GM12891 (cell line): ENCODE results near the gene CLEC4M.
A peak's percentile ranks its signal among the peaks of the same experiment; 100 is the strongest.

Experiments used
- DNase-seq: peaks from one replicate; pipeline ENCODE4 v3.0.0; 2011; ENCODE audit warnings: low spot score; ENCODE audit not compliant: insufficient read length
- FAIRE-seq: peaks from 2 replicates; lab custom pipeline; 2011; peaks lifted over from hg19 to GRCh38; lab: Jason Lieb, UNC
- PAX5 ChIP-seq: IDR thresholded peaks from 2 replicates; pipeline ENCODE4 v1.6.1; 2011; ENCODE audit warnings: low read length, moderate library complexity, mild to moderate bottlenecking; ENCODE audit not compliant: insufficient read depth, severe bottlenecking
- POLR2A ChIP-seq: IDR thresholded peaks from 2 replicates; pipeline ENCODE4 v1.6.1; 2011; ENCODE audit warnings: low read depth, low read length, control low read depth
- POLR2AphosphoS5 ChIP-seq: IDR thresholded peaks from 2 replicates; pipeline ENCODE4 v1.6.1; 2011; ENCODE audit warnings: low read depth, low read length, control low read depth
- POU2F2 ChIP-seq: IDR thresholded peaks from 2 replicates; pipeline ENCODE4 v1.6.1; 2011; ENCODE audit warnings: low read depth, mild to moderate bottlenecking, control low read depth, low read length, moderate library complexity
- SPI1 ChIP-seq: IDR thresholded peaks from 2 replicates; pipeline ENCODE4 v1.6.1; 2011; ENCODE audit warnings: low read depth, low read length, control low read depth
- TAF1 ChIP-seq: IDR thresholded peaks from 2 replicates; pipeline ENCODE4 v1.6.1; 2011; ENCODE audit warnings: low read depth, low read length, control low read depth

Gene CLEC4M

GRCh38 chr19:7730286-7731217 is 32.5 kb upstream of the CLEC4M start:
- FAIRE-seq (no peak), DNase-seq (no peak)
- TF ChIP-seq POLR2AphosphoS5 (no peak), TAF1 (no peak), PAX5 (no peak)

GRCh38 chr19:7731218-7731595 is 31.8 kb upstream of the CLEC4M start:
- DNase-seq = no peak
- FAIRE-seq = no peak
- TF ChIP-seq TAF1 (no peak), POLR2A (no peak), PAX5 (no peak), POLR2AphosphoS5 (no peak), SPI1 (no peak), POU2F2 (no peak)

DNA sequence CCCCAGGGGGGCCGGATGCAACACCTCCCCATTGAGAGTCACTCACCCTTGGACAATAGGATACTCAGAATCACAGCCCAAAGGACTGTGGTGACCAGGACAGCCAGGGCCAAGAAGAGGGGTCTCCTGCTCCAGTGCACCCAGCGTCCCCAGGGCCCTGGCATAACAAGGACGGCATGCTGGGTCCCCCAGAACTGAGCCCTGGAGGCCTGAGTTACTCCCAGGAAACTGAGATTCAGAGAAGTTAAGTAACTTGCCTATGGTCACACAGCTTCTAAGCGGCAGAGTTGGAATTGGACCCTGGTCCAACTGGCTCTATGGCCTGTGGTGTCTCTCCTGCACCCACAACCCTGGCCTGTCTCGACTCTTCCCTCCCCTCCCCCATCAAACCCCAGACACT is 31.4 kb upstream of the CLEC4M start:
- no peak for FAIRE-seq
- no peak for TF ChIP-seq POLR2A
- TF ChIP-seq POU2F2 = no peak
- TF ChIP-seq PAX5 = no peak
- no peak for TF ChIP-seq POLR2AphosphoS5
- TF ChIP-seq TAF1 = no peak
- TF ChIP-seq SPI1 = no peak
- DNase-seq = no peak

GRCh38 chr19:7732045-7732444 is 31.0 kb upstream of the CLEC4M start, which contains the start of gene CLEC4G:
Gene CLEC4G, minus strand, starts transcription at chr19:7732110. Its CDS starts 8 bp downstream, at chr19:7732102.
- no peak for FAIRE-seq
- no peak for DNase-seq

GRCh38 chr19:7733376-7733775 is 29.7 kb upstream of the CLEC4M start:
- no peak for FAIRE-seq
- DNase-seq = no peak
- no peak for TF ChIP-seq PAX5
- TF ChIP-seq POLR2A = no peak

More at GRCh38 chr19:7732045-7732444, 31.0 kb upstream of the CLEC4M start, which contains the start of gene CLEC4G:
- TF ChIP-seq POU2F2 = no peak
- TF ChIP-seq PAX5 = no peak
- TF ChIP-seq TAF1 = no peak
- no peak for TF ChIP-seq POLR2A
- no peak for TF ChIP-seq SPI1
- no peak for TF ChIP-seq POLR2AphosphoS5

- DNase-seq = no peak
- FAIRE-seq = peak; percentile 28
These were observed 28.5 kb upstream of the CLEC4M start for GRCh38 chr19:7734220-7735203.

DNA sequence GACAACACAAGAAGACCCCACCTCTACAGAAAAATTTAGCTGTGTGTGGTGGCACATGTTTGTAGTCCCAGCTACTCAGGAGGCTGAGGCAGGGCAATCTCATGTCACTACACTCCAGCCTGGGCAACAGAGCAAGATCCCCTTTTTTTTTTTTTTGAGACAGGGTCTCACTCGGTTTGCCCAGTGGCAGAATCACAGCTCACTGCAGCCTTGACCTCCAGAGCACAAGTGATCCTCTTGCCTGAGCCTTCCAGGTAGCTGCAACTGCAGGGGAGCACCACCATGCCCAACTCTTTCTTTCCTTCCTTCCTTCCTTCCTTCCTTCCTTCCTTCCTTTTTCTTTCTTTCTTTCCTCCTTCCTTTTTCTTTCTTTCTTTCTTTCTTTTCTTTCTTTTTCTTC is 26.9 kb upstream of the CLEC4M start:
- peak; percentile 9 for FAIRE-seq
- DNase-seq = no peak
- TF ChIP-seq POU2F2 (no peak), TAF1 (no peak)

More at GRCh38 chr19:7734220-7735203, 28.5 kb upstream of the CLEC4M start:
- TF ChIP-seq POU2F2 = no peak
- TF ChIP-seq SPI1 = peak; percentile 16; the same call in 1 of the 2 replicates

- FAIRE-seq (no peak), DNase-seq (no peak)
- no peak for TF ChIP-seq POU2F2
- TF ChIP-seq SPI1 = no peak
- TF ChIP-seq PAX5 = no peak
- TF ChIP-seq POLR2AphosphoS5 = no peak
- TF ChIP-seq POLR2A = no peak
- TF ChIP-seq TAF1 = no peak
These were observed 25.8 kb upstream of the CLEC4M start for GRCh38 chr19:7737215-7737614.

DNA sequence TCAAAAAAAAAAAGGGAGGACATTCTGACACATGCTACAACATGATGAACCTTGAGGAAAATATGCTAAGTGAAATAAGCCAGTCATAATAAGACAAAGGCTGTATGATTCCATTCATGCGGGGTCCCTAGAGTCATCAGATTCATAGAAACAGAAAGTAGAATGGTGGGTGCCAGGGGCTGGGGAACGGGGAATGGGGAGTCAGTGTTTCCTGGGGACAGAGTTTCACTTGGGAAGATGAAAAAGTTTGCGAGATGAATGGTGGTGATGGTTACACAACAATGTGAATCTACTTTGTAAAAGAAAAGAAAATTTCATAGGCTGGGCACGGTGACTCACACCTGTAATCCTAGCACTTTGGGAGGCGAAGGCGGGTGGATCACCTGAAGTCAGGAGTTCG is 25.0 kb upstream of the CLEC4M start:
- FAIRE-seq (no peak), DNase-seq (no peak)
- TF ChIP-seq POLR2AphosphoS5 (no peak), POU2F2 (no peak), POLR2A (no peak), TAF1 (no peak), PAX5 (no peak), SPI1 (no peak)

- TF ChIP-seq PAX5 = no peak
- TF ChIP-seq POU2F2 = no peak
- TF ChIP-seq POLR2AphosphoS5 = no peak
- TF ChIP-seq TAF1 = no peak
- no peak for TF ChIP-seq POLR2A
- no peak for TF ChIP-seq SPI1
- no peak for FAIRE-seq
- DNase-seq = no peak
These were observed 23.8 kb upstream of the CLEC4M start for GRCh38 chr19:7739211-7739755.
